ENCODE measurements around the gene ERP27. TPM values are rescaled to one million over a fixed set of nuclear protein-coding genes. Genes with fewer than 3 reads are reported as not detected.

Gene ERP27
- total RNA-seq, 1 donor from 2014 or later: not detected

- Mint-ChIP-seq H3K27ac (ENCODE audit: unreplicated experiment) (no peak overlapping the region), H3K36me3 (ENCODE audit: low read depth) (no peaks in the 10 kb centered on the region), H3K4me1 (peaks cover 29% of the 10 kb centered on the region), H3K27me3 (ENCODE audit: low read depth) (no peaks in the 10 kb centered on the region), H3K9me3 (no peaks in the 10 kb centered on the region), H3K4me3 (no peak overlapping the region)
- TF ChIP-seq CTCF (conservative IDR thresholded peaks at IDR 0.05): no peak
- no peak for DNase-seq (ENCODE audit: low read depth, low spot score)
Measured at GRCh38 chr12:14952299-14952921, 14.1 kb upstream of the ERP27 start.

- no peak overlapping the region for H3K4me3 Mint-ChIP-seq
- no peaks in the 10 kb centered on the region for H3K9me3 Mint-ChIP-seq
- no peak overlapping the region for H3K27ac Mint-ChIP-seq (ENCODE audit: unreplicated experiment)
- peaks cover 29% of the 10 kb centered on the region for H3K4me1 Mint-ChIP-seq
- no peak for DNase-seq (ENCODE audit: low read depth, low spot score)
- no peaks in the 10 kb centered on the region for H3K36me3 Mint-ChIP-seq (ENCODE audit: low read depth)
- H3K27me3 Mint-ChIP-seq (ENCODE audit: low read depth): no peaks in the 10 kb centered on the region
- TF ChIP-seq CTCF (conservative IDR thresholded peaks at IDR 0.05): no peak
Measured at GRCh38 chr12:14951851-14952250, 13.5 kb upstream of the ERP27 start.

GRCh38 chr12:14950982-14951746 lies 12.8 kb upstream of the ERP27 start:
- H3K4me3 Mint-ChIP-seq: no peak overlapping the region
- no peak for TF ChIP-seq CTCF (conservative IDR thresholded peaks at IDR 0.05)
- no peaks in the 10 kb centered on the region for H3K9me3 Mint-ChIP-seq
- H3K4me1 Mint-ChIP-seq: peaks cover 29% of the 10 kb centered on the region
- DNase-seq (ENCODE audit: low read depth, low spot score): no peak
- no peaks in the 10 kb centered on the region for H3K27me3 Mint-ChIP-seq (ENCODE audit: low read depth)
- H3K27ac Mint-ChIP-seq (ENCODE audit: unreplicated experiment): no peak overlapping the region
- H3K36me3 Mint-ChIP-seq (ENCODE audit: low read depth): no peaks in the 10 kb centered on the region

GRCh38 chr12:14950421-14950820 lies 12.1 kb upstream of the ERP27 start:
- no peak overlapping the region for H3K4me3 Mint-ChIP-seq
- DNase-seq (ENCODE audit: low read depth, low spot score): no peak
- H3K27me3 Mint-ChIP-seq (ENCODE audit: low read depth): no peaks in the 10 kb centered on the region
- H3K4me1 Mint-ChIP-seq: peaks cover 29% of the 10 kb centered on the region
- no peaks in the 10 kb centered on the region for H3K36me3 Mint-ChIP-seq (ENCODE audit: low read depth)
- H3K9me3 Mint-ChIP-seq: no peaks in the 10 kb centered on the region
- no peak for TF ChIP-seq CTCF (conservative IDR thresholded peaks at IDR 0.05)
- H3K27ac Mint-ChIP-seq (ENCODE audit: unreplicated experiment): no peak overlapping the region

- no peaks in the 10 kb centered on the region for H3K27me3 Mint-ChIP-seq (ENCODE audit: low read depth)
- H3K4me1 Mint-ChIP-seq: peaks cover 29% of the 10 kb centered on the region
- H3K36me3 Mint-ChIP-seq (ENCODE audit: low read depth): no peaks in the 10 kb centered on the region
- H3K9me3 Mint-ChIP-seq: no peaks in the 10 kb centered on the region
- no peak for DNase-seq (ENCODE audit: low read depth, low spot score)
- H3K4me3 Mint-ChIP-seq: no peak overlapping the region
- no peak overlapping the region for H3K27ac Mint-ChIP-seq (ENCODE audit: unreplicated experiment)
- no peak for TF ChIP-seq CTCF (conservative IDR thresholded peaks at IDR 0.05)
Measured at GRCh38 chr12:14949631-14950030, 11.3 kb upstream of the ERP27 start.
